Skeletal muscle cell (primary cell): ENCODE measurements around the gene DUSP3.
"Not testable (repeated sequence)": the region's sequence is repeated elsewhere in the genome, so short reads cannot be mapped to it uniquely, and the experiment has no call there.

Source experiments
- DNase-seq: peaks from one replicate; pipeline ENCODE4 v3.0.0-alpha.2; 2010; ENCODE audit warnings: low read depth
- H3K4me3 ChIP-seq: 2 replicates; pipeline ENCODE4 v1.5.1; 2011; ENCODE audit warnings: low read depth, mild to moderate bottlenecking, control low read depth, low read length, moderate library complexity

Gene DUSP3

DNA sequence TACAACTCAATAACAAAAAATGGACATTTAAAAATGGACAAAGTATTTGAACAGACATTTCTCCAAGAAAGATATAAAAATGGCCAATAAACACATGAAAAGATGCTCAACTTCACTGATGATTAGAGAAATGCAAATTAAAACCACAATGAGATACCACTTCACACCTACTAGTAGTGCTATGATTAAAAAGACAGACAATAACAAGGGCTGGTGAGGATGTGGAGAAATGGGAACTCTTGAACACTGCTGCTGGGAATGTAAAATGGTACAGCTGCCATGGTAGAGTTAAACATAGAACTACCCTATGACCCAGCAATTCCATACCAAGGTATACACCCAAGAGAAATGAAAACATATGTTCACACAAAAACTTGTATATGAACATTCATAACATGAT is 26.3 kb upstream of the DUSP3 start:
- H3K4me3 ChIP-seq, result no peak overlapping the region

DNA sequence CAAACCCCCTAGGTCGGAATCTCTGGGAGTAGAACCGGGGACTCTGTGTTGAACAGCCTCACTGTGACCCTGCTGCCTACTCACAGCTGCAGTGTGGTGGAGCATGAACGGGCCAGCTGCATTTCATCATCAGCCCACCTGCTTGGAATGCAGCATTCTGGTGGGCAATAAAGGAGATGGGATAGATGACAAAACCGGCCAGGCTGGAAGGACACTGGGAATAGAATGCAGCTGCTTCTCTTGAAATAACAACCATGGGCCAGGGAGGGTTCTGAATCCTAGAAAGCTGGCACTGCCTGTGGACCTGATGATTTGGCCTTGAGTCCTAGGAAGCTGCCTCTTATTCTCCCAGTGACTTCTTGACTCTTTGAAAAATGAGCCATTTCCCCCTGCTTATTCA is 25.0 kb upstream of the DUSP3 start:
- no peak for DNase-seq
- H3K4me3 ChIP-seq, result no peak overlapping the region

More for the DNA sequence above, 26.3 kb upstream of the DUSP3 start:
- DNase-seq, result no peak

DNA sequence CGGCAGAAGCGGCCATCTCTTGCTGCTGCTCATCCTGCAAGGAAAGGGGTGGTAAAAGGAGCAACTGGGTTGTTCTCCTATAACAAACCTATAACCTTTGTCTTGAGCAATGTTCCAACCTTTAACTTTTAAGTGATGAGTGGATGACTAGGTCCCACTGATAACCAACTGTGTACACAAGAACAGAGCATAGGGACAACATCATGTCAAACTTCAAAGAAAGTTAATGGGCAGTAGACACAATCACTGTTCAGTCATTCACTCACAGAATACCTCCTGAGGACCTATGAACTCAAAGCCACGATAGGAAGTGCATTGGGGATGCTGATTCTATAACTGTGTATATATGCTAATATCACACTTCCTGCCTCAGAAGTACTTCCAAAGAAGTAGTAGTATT is 23.1 kb upstream of the DUSP3 start:
- H3K4me3 ChIP-seq, result no peak overlapping the region
- no peak for DNase-seq

DNA sequence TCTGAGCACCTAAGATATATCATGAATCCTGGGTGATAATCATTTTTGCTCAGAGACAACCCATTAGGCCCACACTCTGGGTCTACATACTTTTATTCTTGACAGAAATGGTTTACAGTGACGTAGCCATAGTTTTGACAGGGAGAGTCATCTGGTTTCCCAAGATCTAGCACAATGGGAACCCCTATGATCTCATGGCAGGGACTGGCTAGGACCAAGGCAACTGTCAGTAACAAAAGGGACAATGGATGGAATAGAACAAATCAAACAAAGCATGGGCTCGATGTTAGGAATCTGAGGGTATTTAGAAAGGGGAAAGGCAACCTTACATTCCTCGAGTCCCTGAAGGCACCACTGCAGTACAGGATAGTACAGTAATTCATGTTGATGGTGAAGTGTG is 22.0 kb upstream of the DUSP3 start:
- DNase-seq, result no peak

DNA sequence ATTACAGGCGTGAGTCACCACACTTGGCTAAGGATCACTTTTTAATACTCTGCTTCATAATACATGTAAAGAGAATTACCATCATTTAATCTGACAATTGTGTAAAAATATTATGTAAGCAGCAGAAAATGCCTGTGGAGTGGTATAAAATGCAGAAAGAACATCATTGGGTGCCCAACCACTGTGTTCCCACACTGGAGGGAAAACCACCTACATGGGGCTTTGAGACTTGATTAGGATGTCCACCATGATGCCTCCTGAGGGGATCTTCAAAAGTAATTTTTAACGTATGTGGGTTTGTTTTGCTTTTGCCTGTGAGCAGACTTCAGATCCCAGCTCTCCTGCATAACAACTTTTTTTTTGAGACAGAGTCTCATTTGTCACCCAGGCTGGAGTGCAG is 20.3 kb upstream of the DUSP3 start:
- DNase-seq, result no peak

More for the DNA sequence above, 22.0 kb upstream of the DUSP3 start:
- H3K4me3 ChIP-seq, result no peak overlapping the region

DNA sequence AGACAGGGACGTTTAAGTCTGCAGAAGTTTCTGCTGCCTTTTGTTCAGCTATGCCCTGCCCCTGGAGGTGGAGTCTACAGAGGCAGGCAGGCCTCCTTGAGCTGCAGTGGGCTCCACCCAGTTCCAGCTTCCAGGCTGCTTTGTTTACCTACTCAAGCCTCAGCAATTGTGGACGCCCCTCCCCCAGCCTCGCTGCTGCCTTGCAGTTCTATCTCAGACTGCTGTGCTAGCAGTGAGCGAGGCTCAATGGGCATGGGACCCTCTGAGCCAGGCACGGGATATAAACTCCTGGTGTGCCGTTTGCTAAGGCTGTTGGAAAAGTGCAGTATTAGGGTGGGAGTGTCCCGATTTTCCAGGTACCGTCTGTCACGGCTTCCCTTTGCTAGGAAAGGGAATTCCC is 19.2 kb upstream of the DUSP3 start:
- DNase-seq, H3K4me3 ChIP-seq: not testable (repeated sequence)

More for the DNA sequence above, 20.3 kb upstream of the DUSP3 start:
- H3K4me3 ChIP-seq, result no peak overlapping the region

DNA sequence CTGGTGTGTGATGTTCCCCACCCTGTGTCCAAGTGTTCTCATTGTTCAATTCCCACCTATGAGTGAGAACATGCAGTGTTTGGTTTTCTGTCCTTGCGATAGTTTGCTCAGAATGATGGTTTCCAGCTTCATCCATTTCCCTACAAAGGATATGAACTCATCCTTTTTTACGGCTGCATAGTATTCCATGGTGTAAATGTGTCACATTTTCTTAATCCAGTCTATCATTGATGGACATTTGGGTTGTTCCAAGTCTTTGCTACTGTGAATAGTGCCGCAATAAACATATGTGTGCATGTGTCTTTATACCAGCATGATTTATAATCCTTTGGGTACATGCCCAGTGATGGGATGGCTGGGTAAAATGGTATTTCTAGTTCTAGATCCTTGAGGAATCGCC is 13.9 kb upstream of the DUSP3 start:
- not testable (repeated sequence) for DNase-seq, H3K4me3 ChIP-seq

DNA sequence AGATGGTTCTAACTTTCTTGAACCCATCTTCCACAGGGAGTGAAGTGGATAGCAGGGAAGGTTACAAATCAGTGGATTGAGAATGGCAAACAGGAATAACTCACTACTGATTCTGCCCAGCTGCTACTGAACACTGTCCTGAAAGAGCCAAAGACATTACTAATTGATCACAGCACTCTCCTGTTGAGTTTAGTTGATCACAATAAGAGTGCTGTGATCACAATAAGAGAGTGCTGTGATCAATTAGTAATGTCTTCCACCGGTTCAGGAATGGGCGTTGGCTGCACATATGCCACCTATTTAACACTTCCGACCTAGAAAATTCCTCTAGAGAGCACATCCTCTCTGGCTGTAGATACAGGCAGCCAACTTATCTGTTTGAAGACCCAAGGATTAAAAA is 12.8 kb upstream of the DUSP3 start:
- no peak for DNase-seq
- H3K4me3 ChIP-seq, result no peak overlapping the region

DNA sequence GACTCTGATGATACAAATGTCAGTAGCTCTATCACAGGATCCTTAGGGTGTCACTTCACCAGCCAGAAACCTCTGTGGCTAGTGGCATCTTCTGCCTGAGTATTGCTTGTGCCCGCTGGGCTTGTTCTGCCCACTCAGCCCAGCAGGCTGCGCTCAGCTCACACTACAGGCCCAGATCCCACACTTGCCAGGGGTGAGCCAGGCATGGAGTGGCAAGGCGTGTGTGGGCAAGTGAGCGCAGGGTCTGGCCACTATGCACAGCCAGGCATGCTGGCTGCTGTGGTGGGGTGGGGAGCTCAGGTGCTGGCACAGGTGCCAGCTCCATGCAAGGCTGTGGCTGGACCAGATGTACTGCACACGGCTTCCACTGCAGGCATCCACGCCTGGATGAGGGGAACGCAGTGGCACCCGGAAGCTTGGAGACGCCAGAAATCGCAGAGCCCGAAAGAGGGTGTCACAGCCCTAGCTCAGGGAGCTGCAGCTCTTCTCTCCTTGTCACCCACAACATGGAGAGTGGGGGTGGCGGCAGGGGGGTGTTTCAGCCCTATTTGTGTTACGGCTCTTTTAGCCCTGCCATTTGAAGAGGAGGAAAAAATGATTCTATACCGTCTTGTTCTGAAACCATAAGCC is 11.6 kb upstream of the DUSP3 start:
- no peak for DNase-seq
- no peak overlapping the region for H3K4me3 ChIP-seq

DNA sequence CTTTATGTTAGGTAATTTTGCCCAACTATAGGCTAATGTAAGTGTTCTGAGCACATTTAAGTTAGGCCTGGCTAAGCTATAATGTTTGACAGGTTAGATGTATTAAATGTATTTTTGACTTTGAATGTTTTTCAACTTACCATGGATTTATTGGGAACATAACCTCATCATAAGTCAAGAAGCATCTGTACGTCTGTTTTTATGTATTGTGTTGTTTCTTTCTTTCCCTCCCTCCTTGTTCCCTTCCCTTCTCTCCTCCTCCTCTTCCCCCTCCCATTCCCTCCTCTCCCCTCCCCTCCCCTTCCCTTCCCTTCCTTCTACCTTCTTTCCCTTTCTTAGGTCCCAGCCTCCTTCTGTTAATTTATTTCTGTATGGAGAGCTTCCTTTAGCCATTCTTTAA is 10.7 kb upstream of the DUSP3 start:
- no peak for DNase-seq
- no peak overlapping the region for H3K4me3 ChIP-seq

DNA sequence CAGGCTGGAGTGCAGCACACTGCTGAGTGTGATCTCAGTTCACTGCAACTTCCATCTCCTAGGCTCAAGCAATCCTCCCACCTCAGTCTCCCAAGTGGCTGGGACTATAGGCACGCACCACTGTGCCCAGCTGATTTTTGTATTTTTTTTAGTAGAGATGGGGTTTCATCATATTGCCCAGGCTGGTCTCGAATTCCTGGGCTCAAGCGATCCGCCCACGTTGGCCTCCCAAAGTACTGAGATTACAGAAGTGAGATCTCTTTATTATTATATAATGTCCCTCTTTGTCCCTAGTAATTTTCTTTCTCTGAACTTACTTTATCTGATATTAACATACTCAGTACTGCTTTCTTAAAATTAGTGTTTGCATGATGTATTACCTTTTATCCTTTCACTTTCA is 9.8 kb upstream of the DUSP3 start:
- DNase-seq, result no peak
- H3K4me3 ChIP-seq, result no peak overlapping the region

DNA sequence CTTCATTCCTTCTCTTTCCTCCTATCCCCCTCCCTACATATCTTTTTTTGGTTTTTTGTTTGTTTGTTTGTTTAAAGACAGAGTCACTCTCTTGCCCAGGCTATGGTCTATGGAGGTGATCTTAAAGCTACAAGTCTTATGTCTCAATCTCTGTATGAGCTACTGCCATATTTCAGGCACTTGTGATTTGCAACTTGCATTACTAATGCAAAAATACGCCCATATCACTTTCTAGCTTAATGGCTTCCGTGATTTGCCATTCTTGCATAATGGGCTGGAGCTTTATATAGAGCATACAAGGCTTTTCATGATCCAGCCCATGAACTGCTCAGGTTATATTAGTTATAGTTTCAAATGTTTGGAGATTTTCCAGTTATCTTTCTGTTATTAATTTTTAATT is 9.0 kb upstream of the DUSP3 start:
- no peak overlapping the region for H3K4me3 ChIP-seq
- DNase-seq, result no peak

DNA sequence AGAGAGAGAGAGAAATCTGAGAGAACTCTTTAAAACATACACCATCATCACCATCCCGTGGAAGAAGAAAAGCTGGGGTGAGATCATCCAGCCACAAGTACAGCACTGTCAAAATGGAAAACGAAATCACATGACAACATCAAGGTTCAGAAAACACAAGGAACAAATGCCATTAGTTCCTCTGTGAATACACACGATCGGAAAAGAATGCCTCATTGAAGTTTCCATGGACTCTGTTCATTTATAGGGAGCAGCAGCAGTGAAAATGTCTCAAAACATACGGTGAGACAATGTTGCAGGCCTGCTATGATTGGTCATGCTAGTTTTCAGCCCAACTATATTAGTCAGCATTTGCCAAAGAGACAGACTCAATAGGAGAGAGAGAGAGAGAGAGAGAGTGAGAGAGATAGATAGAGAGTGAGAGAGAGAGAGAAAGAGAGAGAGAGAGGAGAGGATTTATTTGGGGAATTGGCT is 5.9 kb upstream of the DUSP3 start:
- peak; percentile 45 for DNase-seq

DNA sequence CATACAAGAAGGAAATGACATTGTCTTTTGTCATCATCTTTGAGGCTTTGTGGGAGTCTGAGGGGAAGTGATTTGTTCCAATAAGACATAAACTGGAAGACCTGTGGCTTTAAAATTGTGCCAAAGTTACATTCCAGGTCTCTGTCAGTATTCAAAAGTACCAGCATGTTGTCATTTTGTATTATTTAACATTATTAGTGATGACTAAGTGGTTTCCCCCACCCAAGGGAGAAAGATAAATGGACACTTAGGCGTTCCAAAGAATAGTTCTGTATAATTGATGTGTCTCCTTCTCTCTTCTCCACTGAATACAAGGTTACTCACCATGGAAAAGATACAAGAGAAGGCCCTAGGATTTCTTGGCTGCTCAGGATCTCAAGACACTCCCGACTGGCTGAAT is 5.3 kb upstream of the DUSP3 start:
- no peak for DNase-seq
- H3K4me3 ChIP-seq, result no peak overlapping the region

More for the DNA sequence above, 5.9 kb upstream of the DUSP3 start:
- H3K4me3 ChIP-seq, result no peak overlapping the region

DNA sequence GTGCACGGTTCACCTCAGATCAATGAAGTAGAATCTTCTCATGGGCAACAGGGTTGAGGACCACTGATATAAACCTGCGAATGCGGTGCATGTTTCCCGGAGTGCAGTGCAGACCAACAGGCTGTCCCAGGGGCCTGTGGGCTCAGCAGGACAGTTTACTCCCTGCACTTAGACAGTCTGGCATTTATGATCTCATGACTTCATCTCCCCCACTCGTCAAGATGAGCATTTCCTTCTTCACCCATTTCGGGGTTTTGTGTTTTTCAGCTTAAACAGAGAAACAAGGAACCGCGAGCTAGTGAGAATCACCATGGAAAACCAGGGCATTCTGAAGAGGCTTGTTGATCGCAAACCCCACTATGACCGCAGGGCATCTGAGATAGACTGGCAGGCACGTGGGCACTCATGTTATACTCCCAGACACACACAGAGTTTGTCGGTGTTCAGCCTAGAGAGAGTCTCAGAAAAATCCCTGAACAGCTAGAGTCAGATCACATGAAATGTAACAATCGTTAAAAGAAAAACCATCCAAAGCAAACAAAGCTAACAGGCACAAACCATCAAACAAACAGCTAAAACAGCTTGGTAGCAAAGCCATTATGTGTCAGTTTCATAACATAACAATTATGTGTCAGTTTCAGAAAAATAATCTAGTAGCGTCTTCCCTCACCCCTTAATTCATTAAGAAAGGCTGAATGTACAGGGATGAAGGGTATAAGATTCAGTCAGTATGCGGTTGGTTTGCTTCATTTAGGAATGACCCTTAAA is 4.3 kb upstream of the DUSP3 start:
- H3K4me3 ChIP-seq, result no peak overlapping the region
- no peak for DNase-seq

DNA sequence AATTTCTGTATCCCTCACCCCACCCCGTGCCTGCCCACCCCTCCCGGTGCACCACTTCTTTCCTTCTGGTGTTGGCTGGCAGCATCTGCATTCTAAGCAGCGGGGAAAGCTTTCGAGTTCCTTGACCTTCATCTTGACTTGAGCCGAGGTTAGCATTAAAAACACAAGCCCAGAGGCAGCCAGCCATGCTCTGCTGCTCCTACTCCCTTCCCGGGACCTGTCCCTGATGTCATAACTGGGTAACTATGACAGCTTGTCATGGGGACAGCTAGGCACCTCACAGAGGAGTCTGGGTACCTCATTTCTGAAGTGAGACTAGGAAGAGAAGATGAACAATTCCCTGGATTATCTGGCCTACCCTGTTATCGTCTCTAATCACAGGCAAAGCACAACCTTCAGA is 1.4 kb upstream of the DUSP3 start, which contains the start of gene CFAP97D1:
TSS of gene CFAP97D1 (plus strand) at position 301 of the 400 bp plus-strand sequence. CDS start at position 329, 28 bp downstream.
- peak within 1 kb of the TSS; percentile 85 for H3K4me3 ChIP-seq

DNA sequence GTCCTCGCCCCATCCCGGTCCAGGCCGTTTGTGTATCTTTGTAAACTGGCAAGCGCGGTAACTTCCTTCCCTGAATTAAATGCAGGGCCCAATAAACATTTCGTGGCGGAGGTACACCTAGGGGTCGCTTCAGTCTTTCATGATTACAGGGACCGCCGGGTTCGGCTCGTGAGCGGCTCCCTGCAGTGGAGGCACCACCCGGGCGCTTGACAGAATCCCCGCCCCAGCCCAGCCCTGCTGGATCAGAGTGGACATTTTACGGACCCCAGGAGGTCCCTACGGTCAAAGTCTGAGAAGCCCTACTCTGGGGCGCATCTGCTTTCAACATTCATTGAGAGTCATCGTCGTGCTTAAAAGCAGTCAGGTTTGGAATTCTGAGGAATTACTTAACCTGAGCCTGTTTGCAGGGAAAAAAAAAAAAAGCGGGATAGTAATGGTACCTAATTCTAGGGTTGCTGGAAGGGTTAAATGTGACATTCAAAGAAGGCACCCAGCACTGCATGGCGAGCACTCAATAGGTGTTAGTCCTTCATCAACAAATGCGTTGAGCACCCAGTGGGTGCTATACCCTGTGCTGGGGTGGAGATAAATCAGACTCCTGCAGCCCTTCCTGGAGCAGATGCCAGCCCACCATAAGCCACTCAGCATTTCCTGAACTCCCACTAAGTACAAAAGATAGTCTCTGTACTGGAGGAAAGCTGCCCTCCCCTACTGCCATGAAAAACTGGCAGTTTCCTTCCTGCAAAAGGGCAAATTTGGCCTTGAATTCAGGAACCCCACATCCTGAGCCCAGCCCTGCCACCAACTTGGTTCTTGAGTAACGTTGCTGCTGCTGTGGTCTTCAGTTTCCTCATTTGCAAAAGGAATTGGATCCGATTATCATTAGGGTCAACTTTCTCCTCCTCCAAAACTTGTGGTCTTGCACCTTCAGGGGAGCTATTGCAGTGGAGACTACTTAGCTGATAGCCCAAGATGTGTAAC is 658 bp upstream of the DUSP3 start:
- peak overlapping the region; percentile 85 for H3K4me3 ChIP-seq
- no peak for DNase-seq

More for the DNA sequence above, 1.4 kb upstream of the DUSP3 start, which contains the start of gene CFAP97D1:
- no peak for DNase-seq

DNA sequence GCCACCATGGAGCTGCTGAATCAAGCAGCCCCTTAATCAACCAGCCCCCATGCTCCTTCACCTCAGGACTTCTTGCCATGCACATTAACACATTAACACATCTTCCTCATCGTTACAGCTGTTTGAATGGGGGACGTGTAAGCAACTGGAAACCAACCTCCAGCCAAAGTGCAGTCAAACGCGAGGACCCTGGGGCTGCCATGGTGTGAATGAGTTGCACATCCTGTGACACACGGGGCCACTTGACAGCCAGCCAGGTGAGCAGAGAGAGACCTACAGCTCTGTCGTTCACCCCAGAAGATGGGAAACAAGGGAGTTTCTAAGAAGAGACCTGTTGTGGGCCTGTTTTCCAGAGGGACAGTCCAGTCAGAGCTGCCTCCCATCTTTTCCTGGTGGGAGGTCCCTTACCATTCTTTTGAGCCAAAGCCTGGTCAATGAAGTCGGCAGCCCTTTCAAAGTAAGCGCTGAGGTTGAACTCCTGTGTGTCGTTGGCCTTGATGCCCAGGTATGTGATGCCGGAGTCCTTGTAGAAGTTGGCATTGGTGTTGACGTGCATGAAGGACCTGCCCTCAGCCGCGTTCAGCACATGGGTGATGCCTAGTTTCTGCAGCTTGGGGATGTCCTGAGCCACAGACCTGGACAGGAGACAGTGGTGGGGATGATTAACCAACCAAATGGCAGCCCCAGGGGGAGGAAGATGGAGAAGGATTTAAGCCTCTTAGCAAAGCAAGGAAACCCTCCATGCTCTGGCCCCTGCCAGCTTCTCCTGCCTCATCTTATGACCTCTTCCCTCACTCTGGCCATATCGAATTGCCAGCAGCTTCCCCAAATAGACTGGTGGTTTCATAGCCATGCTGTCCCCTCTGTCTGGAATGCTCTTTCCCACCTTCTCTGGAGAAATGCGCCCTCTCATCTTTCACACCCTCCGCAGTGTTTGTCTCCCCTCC is 4.2 kb downstream of the DUSP3 start:
- DNase-seq, result no peak
- H3K4me3 ChIP-seq, result no peak overlapping the region
